ENCODE data around the gene CLSTN2.

- TF ChIP-seq POLR2AphosphoS5 (IDR thresholded peaks at IDR 0.05; ENCODE audit: low read depth, low read length) = no peak
- TF ChIP-seq TAF1 (IDR thresholded peaks at IDR 0.05; ENCODE audit: borderline replicate concordance, insufficient read depth, low read length) = no peak
- no peak for TF ChIP-seq SIN3A (IDR thresholded peaks at IDR 0.05; ENCODE audit: borderline replicate concordance, insufficient read depth, low read length)
Measured at GRCh38 chr3:140403608-140404007, 468.6 kb downstream of the CLSTN2 start.
